ENCODE measurements around the gene SLC35E3. TPM values are rescaled to one million over a fixed set of nuclear protein-coding genes. Genes with fewer than 3 reads are reported as not detected.

The SLC35E3 gene
- total RNA-seq, 1 donor from 2014 or later, result 14.6 TPM

GRCh38 chr12:68779280-68779679 is 33.3 kb downstream of the SLC35E3 start:
- H4K20me1 ChIP-seq (ENCODE audit: insufficient read depth, low read length), result no peaks in the 10 kb centered on the region
- H3K4me3 ChIP-seq (ENCODE audit: insufficient read depth, low read depth, low read length), result no peak overlapping the region
- DNase-seq (ENCODE audit: low read depth) (no peak), FAIRE-seq (no peak)
- Mint-ChIP-seq H3K27ac (ENCODE audit: unreplicated experiment) (no peak overlapping the region), H3K9me3 (ENCODE audit: unreplicated experiment) (no peaks in the 10 kb centered on the region), H3K4me3 (ENCODE audit: unreplicated experiment) (no peak overlapping the region), H3K4me1 (ENCODE audit: low read depth, unreplicated experiment) (peaks cover 23% of the 10 kb centered on the region), H3K27me3 (ENCODE audit: low read depth, unreplicated experiment) (no peaks in the 10 kb centered on the region), H3K36me3 (ENCODE audit: low read depth, unreplicated experiment) (peaks cover 3% of the 10 kb centered on the region)
- no peak overlapping the region for H3K4me2 ChIP-seq (ENCODE audit: low read length)
- H3K9me3 ChIP-seq (ENCODE audit: insufficient read depth, low read depth, low read length), result no peaks in the 10 kb centered on the region
- H3K27me3 ChIP-seq (ENCODE audit: insufficient read depth, low read length), result no peaks in the 10 kb centered on the region
- no peaks in the 10 kb centered on the region for H3K4me1 ChIP-seq (ENCODE audit: insufficient read depth, low read length)
- H3K79me2 ChIP-seq (ENCODE audit: insufficient read depth, low read length), result no peaks in the 10 kb centered on the region
- TF ChIP-seq, protein P1, sequence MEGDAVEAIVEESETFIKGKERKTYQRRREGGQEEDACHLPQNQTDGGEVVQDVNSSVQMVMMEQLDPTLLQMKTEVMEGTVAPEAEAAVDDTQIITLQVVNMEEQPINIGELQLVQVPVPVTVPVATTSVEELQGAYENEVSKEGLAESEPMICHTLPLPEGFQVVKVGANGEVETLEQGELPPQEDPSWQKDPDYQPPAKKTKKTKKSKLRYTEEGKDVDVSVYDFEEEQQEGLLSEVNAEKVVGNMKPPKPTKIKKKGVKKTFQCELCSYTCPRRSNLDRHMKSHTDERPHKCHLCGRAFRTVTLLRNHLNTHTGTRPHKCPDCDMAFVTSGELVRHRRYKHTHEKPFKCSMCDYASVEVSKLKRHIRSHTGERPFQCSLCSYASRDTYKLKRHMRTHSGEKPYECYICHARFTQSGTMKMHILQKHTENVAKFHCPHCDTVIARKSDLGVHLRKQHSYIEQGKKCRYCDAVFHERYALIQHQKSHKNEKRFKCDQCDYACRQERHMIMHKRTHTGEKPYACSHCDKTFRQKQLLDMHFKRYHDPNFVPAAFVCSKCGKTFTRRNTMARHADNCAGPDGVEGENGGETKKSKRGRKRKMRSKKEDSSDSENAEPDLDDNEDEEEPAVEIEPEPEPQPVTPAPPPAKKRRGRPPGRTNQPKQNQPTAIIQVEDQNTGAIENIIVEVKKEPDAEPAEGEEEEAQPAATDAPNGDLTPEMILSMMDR (IDR thresholded peaks at IDR 0.05; ENCODE audit: insufficient read depth, low read depth, low read length), result no peak
- no peak overlapping the region for H2AFZ ChIP-seq (ENCODE audit: low read depth, low read length)
- no peaks in the 10 kb centered on the region for H3K36me3 ChIP-seq (ENCODE audit: insufficient read depth, low read length)
- H3K27ac ChIP-seq (ENCODE audit: low read depth, low read length), result no peak overlapping the region
- no peak overlapping the region for H3K9ac ChIP-seq (ENCODE audit: low read length)

- FAIRE-seq, result no peak
- Mint-ChIP-seq H3K4me1 (ENCODE audit: low read depth, unreplicated experiment) (peaks cover 29% of the 10 kb centered on the region), H3K4me3 (ENCODE audit: unreplicated experiment) (no peak overlapping the region), H3K27ac (ENCODE audit: unreplicated experiment) (peak overlapping the region; percentile 84), H3K9me3 (ENCODE audit: unreplicated experiment) (no peaks in the 10 kb centered on the region), H3K36me3 (ENCODE audit: low read depth, unreplicated experiment) (peaks cover 3% of the 10 kb centered on the region), H3K27me3 (ENCODE audit: low read depth, unreplicated experiment) (no peaks in the 10 kb centered on the region)
- Histone ChIP-seq H2AFZ (ENCODE audit: low read depth, low read length) (no peak overlapping the region), H3K9ac (ENCODE audit: low read length) (no peak overlapping the region), H3K36me3 (ENCODE audit: insufficient read depth, low read length) (no peaks in the 10 kb centered on the region), H4K20me1 (ENCODE audit: insufficient read depth, low read length) (no peaks in the 10 kb centered on the region), H3K27ac (ENCODE audit: low read depth, low read length) (no peak overlapping the region), H3K9me3 (ENCODE audit: insufficient read depth, low read depth, low read length) (no peaks in the 10 kb centered on the region), H3K4me3 (ENCODE audit: insufficient read depth, low read depth, low read length) (no peak overlapping the region), H3K27me3 (ENCODE audit: insufficient read depth, low read length) (no peaks in the 10 kb centered on the region), H3K4me1 (ENCODE audit: insufficient read depth, low read length) (no peaks in the 10 kb centered on the region), H3K4me2 (ENCODE audit: low read length) (no peak overlapping the region), H3K79me2 (ENCODE audit: insufficient read depth, low read length) (no peaks in the 10 kb centered on the region)
- TF ChIP-seq, protein P1 (IDR thresholded peaks at IDR 0.05; ENCODE audit: insufficient read depth, low read depth, low read length), result no peak
- TF ChIP-seq EZH2 (IDR thresholded peaks at IDR 0.05; ENCODE audit: insufficient read depth, low read length), result no peak
- no peak for DNase-seq (ENCODE audit: low read depth)
Measured at GRCh38 chr12:68780731-68781130, 34.8 kb downstream of the SLC35E3 start.

DNA sequence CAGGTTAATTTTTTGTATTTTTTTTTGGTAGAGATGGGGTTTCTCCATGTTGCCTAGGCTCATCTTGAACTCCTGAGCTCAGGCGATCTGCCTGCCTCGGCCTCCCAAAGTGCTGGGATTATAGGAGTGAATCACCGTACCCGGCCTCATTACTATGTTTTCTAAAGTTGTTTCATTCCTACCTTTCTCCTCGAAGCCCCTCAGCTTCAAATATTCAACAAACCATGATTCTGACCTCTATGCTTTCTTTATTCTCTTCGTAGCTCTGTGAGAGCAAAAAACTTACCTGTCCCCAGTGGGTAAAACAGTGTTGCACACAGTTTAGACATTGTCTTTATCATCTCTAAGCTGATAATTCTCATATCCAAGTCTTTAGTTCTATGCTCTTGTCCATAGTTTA is 35.8 kb downstream of the SLC35E3 start:
- Histone ChIP-seq H3K27ac (ENCODE audit: low read depth, low read length) (no peak overlapping the region), H3K9ac (ENCODE audit: low read length) (no peak overlapping the region), H3K9me3 (ENCODE audit: insufficient read depth, low read depth, low read length) (no peaks in the 10 kb centered on the region), H3K79me2 (ENCODE audit: insufficient read depth, low read length) (no peaks in the 10 kb centered on the region), H3K27me3 (ENCODE audit: insufficient read depth, low read length) (no peaks in the 10 kb centered on the region), H2AFZ (ENCODE audit: low read depth, low read length) (no peak overlapping the region), H3K4me1 (ENCODE audit: insufficient read depth, low read length) (no peaks in the 10 kb centered on the region), H3K36me3 (ENCODE audit: insufficient read depth, low read length) (no peaks in the 10 kb centered on the region), H4K20me1 (ENCODE audit: insufficient read depth, low read length) (no peaks in the 10 kb centered on the region), H3K4me3 (ENCODE audit: insufficient read depth, low read depth, low read length) (no peak overlapping the region), H3K4me2 (ENCODE audit: low read length) (no peak overlapping the region)
- Mint-ChIP-seq H3K4me1 (ENCODE audit: low read depth, unreplicated experiment) (peaks cover 28% of the 10 kb centered on the region), H3K36me3 (ENCODE audit: low read depth, unreplicated experiment) (peaks cover 3% of the 10 kb centered on the region), H3K4me3 (ENCODE audit: unreplicated experiment) (no peak overlapping the region), H3K27me3 (ENCODE audit: low read depth, unreplicated experiment) (no peaks in the 10 kb centered on the region), H3K9me3 (ENCODE audit: unreplicated experiment) (no peaks in the 10 kb centered on the region), H3K27ac (ENCODE audit: unreplicated experiment) (peak overlapping the region; percentile 84)
- no peak for TF ChIP-seq EZH2 (IDR thresholded peaks at IDR 0.05; ENCODE audit: insufficient read depth, low read length)
- TF ChIP-seq, protein P1 (IDR thresholded peaks at IDR 0.05; ENCODE audit: insufficient read depth, low read depth, low read length), result no peak
- FAIRE-seq (no peak), DNase-seq (ENCODE audit: low read depth) (no peak)
